Measurements from ENCODE around the gene CACNA1E.

CACNA1E gene

DNA sequence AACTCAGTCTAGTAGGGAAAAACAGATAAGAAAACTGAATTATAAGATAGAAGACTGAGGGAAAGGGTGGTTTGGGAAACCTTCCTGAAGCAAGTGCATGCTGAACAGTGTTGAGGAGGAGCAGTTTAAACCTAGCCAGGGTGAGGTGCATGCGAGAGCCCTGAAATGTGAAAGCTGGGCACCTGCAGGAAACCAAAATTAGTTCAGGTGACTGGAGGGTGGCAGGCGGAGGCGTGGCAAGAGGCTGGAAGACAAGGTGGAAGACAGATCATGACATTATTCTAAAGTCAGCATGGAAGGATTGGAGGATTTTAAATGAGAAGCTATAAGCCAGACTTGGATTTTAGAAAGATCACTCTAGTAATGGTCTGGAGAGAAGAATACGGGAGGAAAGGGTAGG, 75.1 kb downstream of the CACNA1E start:
- H3K27me3 ChIP-seq, result no peaks in the 10 kb centered on the region
- H4K20me1 ChIP-seq, result no peaks in the 10 kb centered on the region
- no peak overlapping the region for H3K4me2 ChIP-seq
- H3K9me3 ChIP-seq, result no peaks in the 10 kb centered on the region
- no peak overlapping the region for H3K27ac ChIP-seq
- TF ChIP-seq Cebpa-rat (IDR thresholded peaks at IDR 0.05), result no peak
- H3K9ac ChIP-seq, result no peak overlapping the region
- no peaks in the 10 kb centered on the region for H3K4me1 ChIP-seq
- no peak overlapping the region for H3K4me3 ChIP-seq
- H3K36me3 ChIP-seq, result no peaks in the 10 kb centered on the region

DNA sequence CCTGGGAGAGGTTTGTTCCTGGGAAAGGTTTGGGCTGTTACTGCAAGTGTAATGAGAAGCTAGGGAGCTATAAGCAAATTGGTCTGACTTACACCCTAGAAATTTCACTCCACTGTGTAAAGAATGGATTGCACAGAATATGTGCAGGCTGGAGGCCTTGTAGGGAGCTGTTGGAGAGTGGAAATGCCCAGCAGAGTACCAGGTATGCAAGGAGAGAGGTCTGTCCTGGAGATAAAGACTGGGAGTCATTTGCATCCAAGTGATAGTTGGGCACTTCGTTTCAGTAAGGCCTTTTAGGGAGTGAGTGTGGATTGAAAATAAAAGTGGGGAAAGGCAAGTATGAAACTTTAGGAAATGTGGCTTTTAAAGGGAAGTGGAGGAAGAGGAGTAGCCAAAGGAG, 75.8 kb downstream of the CACNA1E start:
- no peak for TF ChIP-seq Cebpa-rat (IDR thresholded peaks at IDR 0.05)
- no peaks in the 10 kb centered on the region for H3K27me3 ChIP-seq

DNA sequence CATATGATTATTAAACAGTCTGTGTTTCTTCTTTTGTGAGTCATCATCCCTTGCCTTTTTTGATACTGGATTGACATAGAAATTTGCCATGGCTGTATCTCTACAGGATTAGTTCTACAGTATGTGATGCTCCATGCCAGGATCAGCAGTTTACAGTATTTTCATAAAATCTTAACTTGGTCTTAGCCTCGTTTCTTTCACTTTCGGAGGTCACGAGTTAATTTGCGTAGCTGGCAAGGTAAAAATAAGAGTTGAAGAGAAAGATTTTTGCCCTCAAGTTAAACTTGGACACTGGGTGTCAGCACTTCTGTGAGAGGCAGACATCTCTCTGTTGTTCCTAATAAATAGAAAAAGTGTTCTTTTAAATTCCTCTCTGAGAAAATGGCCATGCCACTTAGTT, 79.1 kb downstream of the CACNA1E start:
- no peak for TF ChIP-seq Cebpa-rat (IDR thresholded peaks at IDR 0.05)
- Histone ChIP-seq H3K4me3 (no peak overlapping the region), H3K4me2 (no peak overlapping the region), H3K27me3 (no peaks in the 10 kb centered on the region), H3K9me3 (peaks cover 11% of the 10 kb centered on the region), H3K4me1 (no peaks in the 10 kb centered on the region), H3K36me3 (no peaks in the 10 kb centered on the region), H4K20me1 (no peaks in the 10 kb centered on the region), H3K9ac (no peak overlapping the region), H3K27ac (no peak overlapping the region)

More for the DNA sequence above, 75.8 kb downstream of the CACNA1E start:
- no peaks in the 10 kb centered on the region for H4K20me1 ChIP-seq
- H3K36me3 ChIP-seq, result no peaks in the 10 kb centered on the region
- H3K4me1 ChIP-seq, result no peaks in the 10 kb centered on the region
- no peaks in the 10 kb centered on the region for H3K9me3 ChIP-seq
- no peak overlapping the region for H3K9ac ChIP-seq
- H3K4me2 ChIP-seq, result no peak overlapping the region
- H3K4me3 ChIP-seq, result no peak overlapping the region
- no peak overlapping the region for H3K27ac ChIP-seq

DNA sequence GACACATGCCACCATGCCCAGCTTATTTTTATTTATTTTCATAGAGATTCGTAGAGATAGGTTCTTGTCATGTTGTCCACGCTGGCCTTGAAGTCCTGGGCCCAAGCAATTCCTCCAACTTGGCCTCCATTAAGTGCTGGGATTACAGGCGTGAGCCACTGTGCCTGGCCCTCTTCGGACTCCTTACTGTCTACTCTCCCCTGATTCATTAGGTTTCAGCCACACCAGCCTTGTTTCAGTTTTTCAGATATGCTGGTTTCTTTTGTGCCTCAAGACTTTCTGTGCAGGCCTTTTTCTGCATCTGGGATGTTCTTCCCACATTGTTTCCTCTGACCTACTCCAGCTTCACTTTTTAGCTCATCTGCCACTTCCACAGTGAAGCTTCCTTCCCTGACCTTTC, 85.4 kb downstream of the CACNA1E start:
- Histone ChIP-seq H3K27ac (no peak overlapping the region), H4K20me1 (no peaks in the 10 kb centered on the region), H3K9ac (no peak overlapping the region), H3K27me3 (no peaks in the 10 kb centered on the region), H3K36me3 (no peaks in the 10 kb centered on the region), H3K4me3 (no peak overlapping the region), H3K9me3 (peaks cover 11% of the 10 kb centered on the region), H3K4me2 (no peak overlapping the region), H3K4me1 (no peaks in the 10 kb centered on the region)
- TF ChIP-seq Cebpa-rat (IDR thresholded peaks at IDR 0.05), result no peak

DNA sequence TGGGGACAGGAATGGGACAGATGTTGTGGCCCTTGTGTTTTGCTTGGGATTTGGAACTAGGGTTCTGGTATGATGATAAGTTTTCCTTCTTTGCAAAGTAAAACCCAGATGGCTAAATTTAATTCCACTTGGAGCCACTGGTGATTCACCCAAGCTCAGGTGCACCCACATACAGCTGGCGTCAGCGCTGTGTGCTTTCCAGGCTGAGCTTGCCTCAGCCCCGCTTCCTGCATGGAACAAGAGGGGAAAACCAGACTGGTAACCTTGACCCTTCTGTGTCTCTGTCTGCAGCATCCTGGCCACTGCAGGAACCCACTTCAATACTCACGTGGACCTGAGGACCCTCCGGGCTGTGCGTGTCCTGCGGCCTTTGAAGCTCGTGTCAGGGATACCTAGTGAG, 94.2 kb downstream of the CACNA1E start:
- Histone ChIP-seq H3K4me1 (no peaks in the 10 kb centered on the region), H3K4me3 (no peak overlapping the region), H3K9ac (no peak overlapping the region), H3K27me3 (no peaks in the 10 kb centered on the region), H3K9me3 (no peaks in the 10 kb centered on the region), H3K27ac (no peak overlapping the region), H3K4me2 (no peak overlapping the region), H4K20me1 (no peaks in the 10 kb centered on the region), H3K36me3 (no peaks in the 10 kb centered on the region)
- TF ChIP-seq Cebpa-rat (IDR thresholded peaks at IDR 0.05), result no peak

DNA sequence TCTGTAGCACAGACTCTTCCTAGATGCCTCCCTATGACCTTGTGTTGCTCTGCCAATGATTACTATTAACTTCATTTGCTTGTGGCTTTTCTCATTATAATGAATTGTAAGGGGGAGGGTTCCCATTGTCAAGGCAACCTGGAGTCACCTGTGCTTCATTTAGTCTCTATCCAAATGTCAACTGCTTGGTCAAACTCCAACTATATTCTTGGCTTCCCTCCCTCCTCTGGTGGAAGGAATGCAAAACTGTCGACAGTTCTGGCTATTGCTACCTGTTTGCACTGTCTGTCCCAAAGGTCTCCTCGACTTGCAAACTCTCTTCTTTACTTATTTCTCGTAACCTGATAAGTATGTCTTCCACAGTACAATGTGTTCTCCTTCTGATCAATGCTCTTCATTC, 100.3 kb downstream of the CACNA1E start:
- no peak overlapping the region for H3K27ac ChIP-seq
- no peaks in the 10 kb centered on the region for H4K20me1 ChIP-seq
- no peaks in the 10 kb centered on the region for H3K9me3 ChIP-seq
- H3K27me3 ChIP-seq, result no peaks in the 10 kb centered on the region
- no peak overlapping the region for H3K4me3 ChIP-seq
- no peak overlapping the region for H3K9ac ChIP-seq
- TF ChIP-seq Cebpa-rat (IDR thresholded peaks at IDR 0.05), result no peak
- no peaks in the 10 kb centered on the region for H3K36me3 ChIP-seq
- no peaks in the 10 kb centered on the region for H3K4me1 ChIP-seq
- H3K4me2 ChIP-seq, result no peak overlapping the region

DNA sequence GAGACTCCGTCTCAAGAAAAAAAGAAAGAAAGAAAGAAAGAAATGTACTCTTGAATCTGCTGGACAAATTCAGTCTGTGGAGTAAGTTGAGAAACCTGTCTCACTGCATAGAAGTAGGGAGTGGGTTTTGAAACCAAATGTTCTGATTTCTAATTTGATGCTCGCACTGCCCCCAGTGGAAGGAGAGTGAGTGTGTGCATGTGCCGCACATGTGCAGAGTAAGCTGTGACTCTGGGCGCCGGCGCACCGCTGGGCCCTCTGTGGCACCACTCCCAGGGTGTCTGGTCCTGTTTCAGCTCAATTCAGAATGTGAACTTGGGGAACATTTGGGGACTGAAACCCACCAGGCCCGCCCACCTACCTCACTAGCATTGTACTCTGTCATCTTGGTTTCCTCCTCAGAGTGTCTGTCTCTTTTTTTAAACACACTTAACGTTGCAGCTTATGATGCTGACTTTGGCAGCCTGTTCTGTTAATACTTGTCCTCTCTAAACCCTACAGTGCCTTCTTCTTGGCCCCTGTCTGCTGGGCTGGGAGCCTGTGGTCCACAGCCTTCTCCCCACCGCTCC, 104.6 kb downstream of the CACNA1E start:
- no peak for TF ChIP-seq Cebpa-rat (IDR thresholded peaks at IDR 0.05)
- Histone ChIP-seq H3K36me3 (no peaks in the 10 kb centered on the region), H3K4me1 (no peaks in the 10 kb centered on the region), H3K4me3 (no peak overlapping the region), H3K27me3 (no peaks in the 10 kb centered on the region), H3K9me3 (no peaks in the 10 kb centered on the region), H3K4me2 (no peak overlapping the region), H4K20me1 (no peaks in the 10 kb centered on the region), H3K9ac (no peak overlapping the region), H3K27ac (no peak overlapping the region)

DNA sequence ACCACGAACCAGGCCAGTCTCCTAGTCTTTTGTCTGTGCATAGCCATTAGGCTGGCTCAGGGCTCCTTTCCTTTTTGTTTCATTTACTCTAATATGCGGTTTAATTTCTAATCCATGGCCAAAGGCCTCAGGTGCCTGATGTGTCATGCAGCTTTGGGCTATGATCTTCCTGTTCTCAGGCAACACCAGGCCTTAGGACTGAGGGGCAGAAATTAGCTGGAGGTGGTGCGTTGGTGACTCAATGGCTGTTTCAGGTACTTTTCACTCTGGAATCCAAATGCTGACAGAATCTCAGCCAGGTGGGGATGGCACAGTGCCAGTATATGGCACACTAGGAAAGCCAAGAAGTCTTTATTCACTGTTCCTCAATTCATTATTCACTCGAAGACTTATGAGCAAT, 105.3 kb downstream of the CACNA1E start:
- H3K9me3 ChIP-seq, result no peaks in the 10 kb centered on the region
- no peaks in the 10 kb centered on the region for H3K4me1 ChIP-seq
- no peak overlapping the region for H3K27ac ChIP-seq
- no peak overlapping the region for H3K9ac ChIP-seq
- TF ChIP-seq Cebpa-rat (IDR thresholded peaks at IDR 0.05), result no peak
- H3K4me3 ChIP-seq, result no peak overlapping the region
- no peak overlapping the region for H3K4me2 ChIP-seq
- no peaks in the 10 kb centered on the region for H3K27me3 ChIP-seq
- no peaks in the 10 kb centered on the region for H3K36me3 ChIP-seq
- no peaks in the 10 kb centered on the region for H4K20me1 ChIP-seq

DNA sequence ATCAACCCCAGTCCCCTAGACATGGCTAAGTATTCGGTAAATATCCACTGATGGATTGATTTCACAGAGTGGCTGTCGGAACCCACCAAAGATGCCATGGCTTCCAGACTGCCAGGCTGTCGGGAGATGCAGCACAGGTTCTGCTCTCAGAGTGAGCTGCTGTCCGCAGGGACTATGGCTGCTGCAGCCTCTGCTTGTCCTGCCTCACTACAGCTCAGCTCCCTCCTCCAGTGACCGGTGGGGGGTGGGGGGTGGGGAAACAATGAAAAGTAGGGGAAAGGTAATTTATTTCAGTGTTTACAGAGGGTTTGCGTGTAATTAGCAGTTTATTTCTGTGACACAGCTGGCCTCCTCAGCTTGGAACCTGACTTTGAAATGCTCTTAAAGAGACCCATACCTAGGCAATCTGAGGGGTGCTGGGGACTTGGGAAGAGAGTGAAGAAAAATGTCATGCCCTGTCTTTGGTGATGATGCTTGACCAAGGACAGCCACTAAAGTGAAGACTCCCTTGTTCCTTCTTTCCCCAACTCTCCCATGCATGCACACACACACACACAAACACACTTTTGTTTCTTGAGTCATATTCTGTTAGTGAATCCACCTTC, 109.0 kb downstream of the CACNA1E start:
- H3K36me3 ChIP-seq, result no peaks in the 10 kb centered on the region
- H3K4me2 ChIP-seq, result no peak overlapping the region
- TF ChIP-seq Cebpa-rat (IDR thresholded peaks at IDR 0.05), result no peak
- H3K4me1 ChIP-seq, result no peaks in the 10 kb centered on the region
- no peaks in the 10 kb centered on the region for H3K9me3 ChIP-seq
- no peak overlapping the region for H3K9ac ChIP-seq
- no peak overlapping the region for H3K4me3 ChIP-seq
- H3K27ac ChIP-seq, result no peak overlapping the region
- no peaks in the 10 kb centered on the region for H3K27me3 ChIP-seq
- no peaks in the 10 kb centered on the region for H4K20me1 ChIP-seq

DNA sequence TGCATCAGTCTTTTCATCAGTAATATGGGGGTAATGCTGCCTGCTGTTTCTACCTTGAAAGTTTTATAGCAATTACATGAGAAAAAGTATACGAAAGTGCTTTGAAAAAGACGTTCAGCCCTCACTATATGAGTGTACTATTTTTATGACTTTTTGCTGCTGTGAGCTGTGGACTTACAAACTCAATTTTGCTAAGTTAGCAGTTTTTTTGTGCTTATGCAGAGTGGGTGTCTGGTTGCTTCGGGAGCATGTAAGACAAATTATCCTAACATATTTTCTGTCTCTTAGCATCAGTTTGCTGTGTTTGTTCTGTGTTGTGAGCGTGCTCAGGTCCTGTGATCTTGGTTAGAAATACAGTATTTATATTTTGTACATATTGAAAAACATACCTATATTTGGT, 109.7 kb downstream of the CACNA1E start:
- Histone ChIP-seq H3K27me3 (no peaks in the 10 kb centered on the region), H3K4me3 (no peak overlapping the region), H3K9me3 (no peaks in the 10 kb centered on the region; the same call in 1 of the 2 replicates), H3K4me2 (no peak overlapping the region), H3K27ac (no peak overlapping the region), H3K4me1 (no peaks in the 10 kb centered on the region), H4K20me1 (no peaks in the 10 kb centered on the region), H3K36me3 (no peaks in the 10 kb centered on the region), H3K9ac (no peak overlapping the region)
- no peak for TF ChIP-seq Cebpa-rat (IDR thresholded peaks at IDR 0.05)

DNA sequence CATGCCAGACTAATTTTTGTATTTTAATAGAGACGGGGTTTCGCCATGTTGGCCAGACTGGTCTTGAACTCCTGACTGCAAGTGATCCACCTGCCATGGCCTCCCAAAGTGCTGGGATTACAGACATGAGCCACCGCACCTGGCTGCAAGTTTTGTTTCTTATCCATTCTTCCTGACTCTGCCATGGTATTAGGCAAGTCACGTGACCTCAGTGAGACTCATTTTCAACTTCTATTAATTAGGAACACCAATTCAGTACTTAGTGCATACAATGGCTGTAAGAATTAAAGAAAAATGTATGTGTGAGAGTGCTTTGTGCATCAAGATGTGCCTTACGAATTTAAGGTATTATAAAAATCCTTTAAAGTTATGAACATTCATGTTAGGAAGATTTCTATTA, 111.2 kb downstream of the CACNA1E start:
- no peak for TF ChIP-seq Cebpa-rat (IDR thresholded peaks at IDR 0.05)
- Histone ChIP-seq H3K4me2 (no peak overlapping the region), H3K4me1 (no peaks in the 10 kb centered on the region), H3K27me3 (no peaks in the 10 kb centered on the region), H3K27ac (no peak overlapping the region), H3K9me3 (no peaks in the 10 kb centered on the region; the same call in 1 of the 2 replicates), H3K9ac (no peak overlapping the region), H3K36me3 (no peaks in the 10 kb centered on the region), H3K4me3 (no peak overlapping the region), H4K20me1 (no peaks in the 10 kb centered on the region)
